ENCODE measurements around the gene P2RX4.
A peak's percentile ranks its signal among the peaks of the same experiment; 100 is the strongest.
"Not testable (repeated sequence)": the region's sequence is repeated elsewhere in the genome, so short reads cannot be mapped to it uniquely, and the experiment has no call there.

DNA sequence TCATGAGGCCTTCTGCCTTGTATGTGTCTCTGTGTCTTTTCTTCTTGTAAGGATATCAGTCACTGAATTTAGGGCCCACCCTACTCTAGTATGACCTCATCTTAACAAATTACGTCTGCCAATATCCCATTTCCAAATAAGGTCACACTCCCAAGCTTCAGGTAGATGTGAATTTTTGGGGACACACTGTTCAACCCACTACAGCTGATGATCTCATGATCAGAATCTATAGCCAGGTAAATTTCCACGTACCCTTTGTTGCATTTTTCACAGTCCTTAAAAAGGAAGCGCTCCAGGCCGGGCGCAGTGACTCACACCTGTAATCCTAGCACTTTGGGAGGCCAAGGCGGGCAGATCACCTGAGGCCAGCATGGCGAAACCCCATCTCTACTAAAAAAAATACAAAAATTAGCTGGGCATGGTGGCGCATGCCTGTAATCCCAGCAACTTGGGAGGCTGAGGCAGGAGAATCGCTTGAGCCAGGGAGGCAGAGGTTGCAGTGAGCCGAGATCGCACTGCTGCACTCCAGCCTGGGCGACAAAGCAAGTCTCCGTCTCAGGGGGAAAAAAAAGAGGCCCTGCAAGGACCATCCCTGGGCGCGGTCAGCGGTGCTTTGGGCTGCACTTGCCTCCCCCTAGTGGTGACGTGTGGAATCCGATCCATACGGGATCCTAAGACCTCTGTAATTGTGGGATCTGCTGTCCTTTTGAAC is 20.1 kb downstream of the P2RX4 start:
- TF ChIP-seq, protein P1, sequence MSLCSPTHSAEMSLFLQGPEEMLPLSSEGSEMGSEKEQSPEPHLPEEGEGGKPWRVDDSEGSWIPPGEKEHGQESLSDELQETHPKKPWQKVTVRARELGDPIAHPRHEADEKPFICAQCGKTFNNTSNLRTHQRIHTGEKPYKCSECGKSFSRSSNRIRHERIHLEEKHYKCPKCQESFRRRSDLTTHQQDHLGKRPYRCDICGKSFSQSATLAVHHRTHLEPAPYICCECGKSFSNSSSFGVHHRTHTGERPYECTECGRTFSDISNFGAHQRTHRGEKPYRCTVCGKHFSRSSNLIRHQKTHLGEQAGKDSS (CRISPR knock-in tag; IDR thresholded peaks at IDR 0.05; ENCODE audit: borderline replicate concordance, low read depth) = not testable (repeated sequence)
- TF ChIP-seq SRSF9 (IDR thresholded peaks at IDR 0.05; ENCODE audit: borderline replicate concordance, insufficient read depth, low read depth, low read length, poor library complexity, severe bottlenecking); YY1 (IDR thresholded peaks at IDR 0.05; ENCODE audit: insufficient read depth, insufficient replicate concordance, low read depth, low read length); ZNF607 (CRISPR knock-in tag; IDR thresholded peaks at IDR 0.05; ENCODE audit: borderline replicate concordance): not testable (repeated sequence)
- TF ChIP-seq, protein P2, sequence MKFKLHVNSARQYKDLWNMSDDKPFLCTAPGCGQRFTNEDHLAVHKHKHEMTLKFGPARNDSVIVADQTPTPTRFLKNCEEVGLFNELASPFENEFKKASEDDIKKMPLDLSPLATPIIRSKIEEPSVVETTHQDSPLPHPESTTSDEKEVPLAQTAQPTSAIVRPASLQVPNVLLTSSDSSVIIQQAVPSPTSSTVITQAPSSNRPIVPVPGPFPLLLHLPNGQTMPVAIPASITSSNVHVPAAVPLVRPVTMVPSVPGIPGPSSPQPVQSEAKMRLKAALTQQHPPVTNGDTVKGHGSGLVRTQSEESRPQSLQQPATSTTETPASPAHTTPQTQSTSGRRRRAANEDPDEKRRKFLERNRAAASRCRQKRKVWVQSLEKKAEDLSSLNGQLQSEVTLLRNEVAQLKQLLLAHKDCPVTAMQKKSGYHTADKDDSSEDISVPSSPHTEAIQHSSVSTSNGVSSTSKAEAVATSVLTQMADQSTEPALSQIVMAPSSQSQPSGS (CRISPR knock-in tag; IDR thresholded peaks at IDR 0.05) = not testable (repeated sequence)
- TF ChIP-seq, protein P3, sequence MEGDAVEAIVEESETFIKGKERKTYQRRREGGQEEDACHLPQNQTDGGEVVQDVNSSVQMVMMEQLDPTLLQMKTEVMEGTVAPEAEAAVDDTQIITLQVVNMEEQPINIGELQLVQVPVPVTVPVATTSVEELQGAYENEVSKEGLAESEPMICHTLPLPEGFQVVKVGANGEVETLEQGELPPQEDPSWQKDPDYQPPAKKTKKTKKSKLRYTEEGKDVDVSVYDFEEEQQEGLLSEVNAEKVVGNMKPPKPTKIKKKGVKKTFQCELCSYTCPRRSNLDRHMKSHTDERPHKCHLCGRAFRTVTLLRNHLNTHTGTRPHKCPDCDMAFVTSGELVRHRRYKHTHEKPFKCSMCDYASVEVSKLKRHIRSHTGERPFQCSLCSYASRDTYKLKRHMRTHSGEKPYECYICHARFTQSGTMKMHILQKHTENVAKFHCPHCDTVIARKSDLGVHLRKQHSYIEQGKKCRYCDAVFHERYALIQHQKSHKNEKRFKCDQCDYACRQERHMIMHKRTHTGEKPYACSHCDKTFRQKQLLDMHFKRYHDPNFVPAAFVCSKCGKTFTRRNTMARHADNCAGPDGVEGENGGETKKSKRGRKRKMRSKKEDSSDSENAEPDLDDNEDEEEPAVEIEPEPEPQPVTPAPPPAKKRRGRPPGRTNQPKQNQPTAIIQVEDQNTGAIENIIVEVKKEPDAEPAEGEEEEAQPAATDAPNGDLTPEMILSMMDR (CRISPR knock-in tag; IDR thresholded peaks at IDR 0.05) = peak; percentile 91
